HG02885 (cell line): Measurements from ENCODE around the gene MYO10.
"Not testable (repeated sequence)": the region's sequence is repeated elsewhere in the genome, so short reads cannot be mapped to it uniquely, and the experiment has no call there.

ENCODE experiments used
- ATAC-seq: cut with Tn5 transposase; IDR thresholded peaks from one replicate; pipeline ENCODE4 v1.9.1; 2021; ENCODE audit warnings: mild to moderate bottlenecking; ENCODE audit not compliant: unreplicated experiment, poor library complexity

MYO10 gene

DNA sequence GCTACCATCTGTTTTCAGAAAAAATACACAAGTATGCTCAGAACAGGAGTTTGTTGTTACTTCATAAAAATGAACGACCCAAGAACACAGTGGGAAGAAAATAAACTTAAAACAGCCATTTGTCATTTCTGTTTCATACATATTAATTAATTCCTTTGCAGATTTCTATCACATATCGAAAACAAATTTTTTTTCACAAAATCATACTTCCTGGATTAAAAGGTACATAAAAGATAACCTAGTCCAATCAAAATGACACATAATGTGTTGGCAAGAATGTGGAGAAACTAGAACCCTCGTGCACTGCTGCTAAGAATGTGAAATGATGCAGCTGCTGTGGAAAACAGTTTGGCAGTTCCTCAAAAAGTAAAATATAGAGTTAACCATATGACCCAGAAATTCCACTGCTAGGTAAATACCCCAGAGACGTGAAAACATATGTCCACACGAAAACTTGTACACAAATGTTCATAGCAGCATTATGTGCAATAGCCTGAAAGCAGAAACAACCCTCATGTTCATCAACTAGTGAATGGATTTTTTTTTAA, 46.0 kb downstream of the MYO10 start:
- ATAC-seq, result no peak

DNA sequence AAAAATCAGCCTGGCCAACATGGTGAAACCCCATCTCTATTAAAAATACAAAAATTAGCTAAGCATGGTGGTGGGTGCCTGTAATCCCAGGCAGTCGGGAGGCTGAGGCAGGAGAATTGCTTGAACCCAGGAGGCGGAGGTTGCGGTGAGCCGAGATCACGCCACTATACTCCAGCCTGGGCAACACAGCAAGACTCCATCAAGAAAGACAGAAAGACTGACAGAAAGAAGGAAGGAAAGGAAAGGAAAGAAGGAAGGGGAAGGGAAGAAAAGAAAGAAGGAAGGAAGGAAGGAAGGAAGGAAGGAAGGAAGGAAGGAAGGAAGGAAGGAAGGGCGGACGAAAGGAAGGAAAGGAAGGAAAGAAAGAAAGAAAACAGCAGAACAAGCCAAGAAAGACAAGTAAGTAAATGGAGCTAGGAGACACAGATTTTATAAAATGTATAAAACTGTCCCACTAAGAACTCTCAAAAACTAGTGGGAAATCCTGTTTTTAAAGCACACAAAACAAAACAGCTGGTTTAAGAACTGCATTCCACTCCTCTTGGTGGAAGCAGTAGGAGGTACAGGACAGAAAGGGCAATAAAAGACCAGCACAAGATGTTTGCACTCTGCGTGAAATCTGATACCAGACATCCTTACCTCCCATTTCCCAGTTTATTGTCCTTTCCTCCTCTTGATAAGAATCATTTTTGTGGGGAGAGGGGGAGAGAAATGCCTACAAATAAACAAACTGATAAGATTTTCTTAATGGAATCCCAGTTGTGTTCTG, 46.7 kb downstream of the MYO10 start:
- no peak for ATAC-seq

DNA sequence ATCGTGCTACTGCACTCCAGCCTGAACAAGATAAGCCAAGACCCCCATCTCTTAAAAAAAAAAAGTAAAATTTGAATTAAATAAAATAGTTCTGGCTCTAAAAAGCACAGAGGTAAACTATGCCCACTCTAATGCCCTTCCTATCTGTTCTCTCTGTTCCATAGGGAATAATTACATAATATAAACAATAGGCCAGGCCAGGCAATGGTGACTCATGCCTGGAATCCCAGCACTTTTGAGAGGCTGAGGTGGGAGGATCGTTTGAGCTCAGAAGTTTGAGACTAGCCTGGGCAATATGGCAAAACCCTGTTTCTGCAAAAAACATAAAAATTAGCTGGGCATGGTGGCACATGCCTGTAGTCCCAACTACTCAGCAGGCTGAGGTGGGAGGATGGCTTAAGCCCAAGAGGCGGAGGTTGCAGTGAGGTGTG, 47.4 kb downstream of the MYO10 start:
- ATAC-seq, result no peak

DNA sequence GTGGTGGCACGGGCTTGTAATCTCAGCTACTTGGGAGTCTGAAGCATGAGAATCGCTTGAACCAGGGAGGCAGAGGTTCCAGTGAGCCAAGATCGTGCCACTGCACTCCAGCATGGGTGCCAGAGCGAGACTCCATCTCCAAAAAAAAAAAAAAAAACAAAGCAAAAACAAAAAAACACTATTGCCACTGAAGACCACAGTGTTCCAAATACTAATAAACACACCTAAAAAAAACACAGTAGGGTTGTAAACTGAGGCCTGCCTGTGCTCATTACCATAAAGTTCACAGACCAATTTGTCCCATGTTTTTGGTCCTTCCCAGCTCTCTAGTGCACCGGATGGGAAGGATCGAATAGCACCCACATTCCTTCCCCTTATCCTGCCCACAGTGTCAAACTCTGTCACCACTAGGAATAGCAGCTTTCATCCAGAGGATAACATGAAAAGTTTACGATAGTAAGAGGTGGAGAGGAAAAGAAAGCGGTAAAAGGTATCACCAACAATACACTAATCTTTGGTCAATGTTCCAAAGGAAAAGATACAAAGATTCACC, 49.2 kb downstream of the MYO10 start:
- no peak for ATAC-seq

DNA sequence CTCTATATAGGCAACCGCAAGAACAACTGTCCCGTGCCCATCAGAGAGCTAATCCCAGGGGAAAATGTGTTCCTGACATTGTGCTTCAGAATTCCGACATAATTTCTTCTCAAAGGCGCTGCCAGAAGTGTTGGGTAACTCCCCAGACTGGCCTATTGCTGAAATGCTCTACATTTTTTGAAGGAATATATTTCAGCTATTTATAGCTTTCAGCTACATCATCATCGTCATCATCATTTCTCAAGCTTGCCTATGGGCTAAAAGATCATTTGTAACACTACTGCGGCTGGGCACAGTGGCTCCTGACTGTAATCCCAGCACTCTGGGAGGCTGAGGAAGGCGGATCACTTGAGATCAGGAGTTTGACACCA, 49.7 kb downstream of the MYO10 start:
- ATAC-seq, result no peak

DNA sequence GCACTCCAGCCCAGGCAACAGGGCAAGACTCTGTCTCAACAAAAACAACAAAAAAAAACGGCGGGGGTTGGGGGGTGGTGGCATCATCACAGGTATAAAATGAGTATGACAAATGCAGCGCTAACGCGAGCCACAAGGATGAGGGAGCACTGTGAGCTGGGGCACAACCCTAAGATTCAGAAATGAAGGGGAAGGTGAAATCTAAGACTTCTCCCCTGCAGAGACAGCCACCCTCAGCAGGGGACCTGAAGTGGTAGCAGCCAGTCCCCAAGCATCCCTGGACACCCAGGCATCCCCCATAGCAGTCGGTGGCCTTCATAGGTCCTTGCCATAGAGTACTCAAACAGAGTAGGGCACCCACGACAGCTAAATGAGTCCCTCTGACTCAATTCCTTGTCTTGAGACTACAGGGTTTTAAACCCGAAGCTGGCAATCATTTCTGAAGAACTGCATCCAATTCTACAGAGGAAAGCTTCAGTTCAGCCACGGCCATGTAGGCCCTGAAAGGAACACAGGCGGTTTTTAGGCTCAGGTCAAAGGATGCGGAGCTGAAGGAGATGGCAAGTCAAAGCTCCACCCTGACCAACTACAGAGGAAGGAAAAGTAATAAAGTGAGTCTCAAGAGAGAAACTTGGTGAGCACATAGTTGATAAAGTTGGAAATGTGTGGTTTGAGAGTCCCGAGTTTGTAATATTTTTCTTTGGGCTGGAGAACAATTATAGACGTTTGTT, 50.3 kb downstream of the MYO10 start:
- no peak for ATAC-seq

DNA sequence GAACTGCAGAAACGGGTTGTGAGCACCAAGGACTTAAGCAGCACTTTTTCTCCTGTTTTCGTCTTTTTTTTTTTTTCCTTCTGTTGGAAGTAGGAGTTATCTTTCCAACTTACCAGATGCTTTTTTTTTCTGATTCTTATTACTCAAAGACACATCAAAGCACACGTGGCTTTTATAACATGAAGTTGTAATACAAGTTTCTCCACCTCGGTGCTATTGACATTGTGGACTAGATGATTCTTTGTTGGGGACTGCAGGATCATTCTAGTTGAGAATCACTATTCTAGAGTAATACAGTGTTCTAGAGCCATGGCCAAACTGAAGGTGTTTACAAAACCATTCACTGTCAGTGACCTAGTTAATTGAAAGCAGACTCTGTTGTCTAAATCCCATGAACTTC, 51.5 kb downstream of the MYO10 start:
- ATAC-seq, result no peak

DNA sequence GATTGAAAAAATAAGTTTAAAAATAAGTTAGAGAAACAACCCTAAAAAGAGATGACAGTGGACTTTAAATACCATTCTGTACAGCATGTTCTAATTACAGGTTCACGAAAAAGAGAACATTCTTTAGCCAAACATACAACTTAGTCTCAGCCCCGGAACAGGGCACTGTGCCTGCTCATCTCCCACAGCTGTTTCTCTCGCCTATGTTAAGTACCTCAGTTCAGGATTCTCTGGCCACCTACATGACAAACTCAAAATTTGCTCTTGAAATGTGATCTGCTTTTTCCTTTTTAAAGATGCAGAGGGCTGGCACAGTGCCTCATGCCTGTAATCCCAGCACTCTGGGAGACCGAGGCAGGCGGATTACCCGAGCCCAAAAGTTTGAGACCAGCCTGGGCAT, 52.3 kb downstream of the MYO10 start:
- ATAC-seq, result no peak

DNA sequence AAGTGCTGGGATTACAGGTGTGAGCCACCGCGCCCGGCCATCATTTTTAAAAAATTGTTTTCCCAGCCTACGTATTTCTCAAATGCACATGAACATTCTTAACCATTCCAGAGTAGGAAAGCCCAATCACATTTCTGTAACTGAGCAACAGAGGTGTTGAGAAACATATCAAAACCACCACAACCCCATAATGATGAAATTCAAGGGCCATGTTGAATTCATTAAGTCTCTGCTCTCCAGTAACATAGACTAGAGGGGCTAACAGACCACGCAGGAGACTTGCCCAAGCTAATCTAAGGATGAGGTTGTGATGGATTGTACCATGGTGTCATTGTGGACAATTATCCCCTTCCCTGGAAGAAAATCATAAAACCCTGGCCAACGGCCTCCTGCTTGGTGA, 52.9 kb downstream of the MYO10 start:
- no peak for ATAC-seq

DNA sequence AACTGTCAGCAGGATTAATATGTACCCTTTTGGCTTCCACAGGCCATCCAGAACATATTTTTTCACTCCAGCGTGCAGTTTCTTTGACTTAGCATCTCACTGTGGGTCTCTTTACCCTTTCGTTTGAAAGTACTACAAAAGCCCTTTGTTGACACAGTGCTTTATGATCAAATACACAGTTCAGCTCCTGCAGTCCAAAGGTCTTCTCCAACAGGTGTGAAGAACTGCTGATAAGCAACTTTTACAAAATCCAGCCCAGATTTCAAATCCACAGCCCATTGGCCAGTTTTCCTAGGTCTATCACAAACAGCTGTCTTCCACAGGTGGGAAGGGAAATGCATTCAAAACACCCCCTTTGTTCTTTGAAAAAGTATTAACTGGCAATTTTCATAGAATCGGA, 54.8 kb downstream of the MYO10 start:
- no peak for ATAC-seq

DNA sequence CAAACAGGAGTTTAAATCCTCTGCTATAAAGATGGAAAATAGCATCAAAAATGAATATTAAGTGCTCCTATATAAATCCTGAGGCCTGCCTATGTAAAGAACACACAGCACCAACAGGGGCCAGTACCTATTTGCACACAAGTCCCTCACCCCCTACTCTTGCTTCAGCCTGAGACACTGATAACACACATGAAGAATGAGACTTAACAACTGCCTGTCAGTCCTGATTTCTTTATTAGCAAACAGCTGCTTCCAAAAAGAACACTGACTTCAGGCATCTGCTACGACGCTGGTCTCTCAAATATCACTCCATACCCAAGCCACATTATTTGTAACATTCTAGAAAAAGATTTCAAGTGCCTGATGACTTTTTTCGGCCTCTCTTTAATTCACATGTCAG, 55.5 kb downstream of the MYO10 start:
- ATAC-seq, result no peak

DNA sequence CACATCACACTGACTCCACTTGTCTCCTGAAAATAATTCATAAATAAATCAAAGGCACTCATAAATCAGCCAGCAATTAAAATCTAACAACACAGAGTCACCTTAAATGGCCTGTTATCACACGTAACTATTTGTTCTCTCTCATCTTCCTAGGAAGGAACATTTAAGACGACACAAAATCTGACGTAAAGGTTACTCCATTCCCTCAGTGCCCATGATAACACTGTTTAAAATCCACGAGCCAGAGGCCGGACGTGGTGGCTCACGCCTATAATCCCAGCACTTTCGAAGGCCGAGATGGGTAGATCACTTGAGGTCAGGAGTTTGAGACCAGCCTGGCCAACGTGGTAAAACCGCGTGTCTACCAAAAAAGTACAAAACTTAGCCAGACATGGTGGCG, 56.4 kb downstream of the MYO10 start:
- ATAC-seq, result no peak

DNA sequence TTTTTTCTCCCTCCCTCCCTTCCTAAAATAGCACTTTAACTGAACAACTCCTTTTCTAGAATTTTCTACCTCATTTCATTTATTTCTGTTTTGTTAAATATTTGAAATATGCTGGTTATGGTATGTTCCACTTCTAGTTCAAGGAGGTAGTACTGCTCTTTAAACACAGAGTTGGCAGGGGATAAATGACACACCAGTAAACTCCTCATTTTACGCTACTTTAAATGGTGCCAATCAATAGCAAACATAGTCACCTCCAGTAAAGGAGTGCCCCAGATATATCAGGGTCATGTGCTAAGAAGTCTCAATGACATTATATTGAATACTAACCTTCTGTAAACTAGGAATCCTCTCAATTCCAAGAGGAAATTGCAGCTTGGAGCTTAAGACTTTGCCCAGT, 56.9 kb downstream of the MYO10 start:
- no peak for ATAC-seq

DNA sequence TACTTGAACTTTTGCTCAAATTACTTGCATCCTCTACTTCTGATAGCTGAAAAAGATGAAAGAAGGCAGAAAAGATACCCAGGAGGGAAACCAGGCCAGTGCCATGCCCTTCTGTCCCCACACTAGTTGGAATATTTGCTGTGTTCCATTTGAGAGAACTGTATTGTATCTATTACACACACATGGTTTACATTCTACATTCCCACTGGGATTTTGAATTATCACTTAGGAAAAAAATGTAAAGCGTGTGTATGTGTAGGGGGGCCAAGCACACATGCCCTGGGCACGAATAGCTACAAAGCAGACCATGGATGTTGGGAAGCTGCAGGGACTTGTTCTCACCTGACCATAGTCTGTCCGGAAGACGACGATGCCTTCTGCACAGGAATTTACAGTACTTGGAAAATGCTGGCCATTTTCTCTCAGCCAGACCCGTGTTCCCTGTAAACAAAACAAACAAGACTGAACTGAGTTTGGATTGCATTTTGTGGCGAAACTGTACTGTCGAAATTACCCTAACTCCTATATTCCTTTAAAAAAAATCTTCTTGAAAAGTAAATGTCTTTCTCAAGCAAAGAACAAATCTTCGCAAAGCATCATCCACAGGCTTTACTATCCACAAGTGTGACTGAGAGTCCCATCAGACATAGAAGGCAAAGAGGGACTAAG, 58.7 kb downstream of the MYO10 start:
- ATAC-seq, result no peak

DNA sequence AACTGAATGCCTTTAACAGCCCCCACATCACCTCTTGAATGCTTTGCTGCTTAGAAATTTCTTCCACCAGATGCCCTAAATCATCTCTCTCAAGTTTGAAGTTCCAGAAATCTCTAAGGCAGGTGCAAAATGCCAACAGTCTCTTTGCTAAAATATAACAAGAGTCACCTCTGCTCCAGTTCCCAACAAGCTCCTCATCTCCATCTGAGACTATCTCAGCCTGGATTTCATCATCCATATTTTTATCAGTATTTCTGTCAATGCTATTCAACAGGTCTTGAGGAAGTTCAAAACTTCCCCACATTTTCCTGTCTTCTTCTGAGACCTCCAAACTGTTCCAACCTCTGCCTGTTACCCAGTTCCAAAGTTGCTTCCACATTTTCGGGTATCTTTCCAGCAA, 61.7 kb downstream of the MYO10 start:
- ATAC-seq, result not testable (repeated sequence)

DNA sequence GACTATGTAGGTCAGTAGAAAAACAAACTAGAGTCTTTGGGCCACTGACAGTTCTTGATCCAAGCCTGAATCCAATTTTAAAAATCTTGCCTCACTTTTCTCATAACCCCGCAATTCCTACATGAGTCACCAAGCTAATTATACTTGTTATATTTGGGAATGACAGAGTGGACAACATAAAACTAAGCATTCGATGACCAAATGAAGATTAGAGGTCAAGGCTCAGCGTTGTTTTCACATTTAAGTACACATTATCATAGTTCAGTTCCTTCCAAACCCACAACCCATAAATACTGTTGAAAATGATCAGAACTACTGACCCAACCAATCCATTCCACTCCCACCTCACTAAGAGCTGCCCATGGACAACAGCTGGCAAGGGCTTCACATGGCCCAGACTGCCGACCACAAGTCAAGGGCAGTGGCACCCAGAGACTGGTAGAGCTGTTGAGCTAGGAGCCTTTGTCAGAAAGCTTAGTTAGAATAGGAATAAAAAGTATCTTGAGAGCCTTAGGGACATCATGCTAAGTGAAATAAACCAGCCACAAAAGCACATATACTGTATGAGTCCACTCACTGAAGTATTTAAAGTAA, 64.2 kb downstream of the MYO10 start:
- ATAC-seq, result no peak

DNA sequence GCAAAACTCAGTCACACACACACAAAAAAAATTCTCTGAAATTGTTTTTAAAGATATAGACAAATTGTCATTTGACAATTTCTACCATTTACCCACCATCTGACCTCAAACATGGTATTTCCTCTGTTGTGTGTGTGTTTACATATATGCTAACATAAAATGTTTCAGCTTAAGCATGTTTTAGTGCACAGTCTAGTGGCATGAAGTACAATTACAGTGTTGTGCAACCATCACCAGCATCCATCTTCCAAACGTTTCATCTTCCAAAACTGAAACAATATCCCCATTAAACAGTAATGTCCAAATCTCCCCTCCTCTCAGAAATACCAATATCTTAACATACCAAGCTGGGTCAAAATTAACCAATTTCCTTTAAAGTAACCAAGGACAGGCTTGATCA, 65.2 kb downstream of the MYO10 start:
- no peak for ATAC-seq

DNA sequence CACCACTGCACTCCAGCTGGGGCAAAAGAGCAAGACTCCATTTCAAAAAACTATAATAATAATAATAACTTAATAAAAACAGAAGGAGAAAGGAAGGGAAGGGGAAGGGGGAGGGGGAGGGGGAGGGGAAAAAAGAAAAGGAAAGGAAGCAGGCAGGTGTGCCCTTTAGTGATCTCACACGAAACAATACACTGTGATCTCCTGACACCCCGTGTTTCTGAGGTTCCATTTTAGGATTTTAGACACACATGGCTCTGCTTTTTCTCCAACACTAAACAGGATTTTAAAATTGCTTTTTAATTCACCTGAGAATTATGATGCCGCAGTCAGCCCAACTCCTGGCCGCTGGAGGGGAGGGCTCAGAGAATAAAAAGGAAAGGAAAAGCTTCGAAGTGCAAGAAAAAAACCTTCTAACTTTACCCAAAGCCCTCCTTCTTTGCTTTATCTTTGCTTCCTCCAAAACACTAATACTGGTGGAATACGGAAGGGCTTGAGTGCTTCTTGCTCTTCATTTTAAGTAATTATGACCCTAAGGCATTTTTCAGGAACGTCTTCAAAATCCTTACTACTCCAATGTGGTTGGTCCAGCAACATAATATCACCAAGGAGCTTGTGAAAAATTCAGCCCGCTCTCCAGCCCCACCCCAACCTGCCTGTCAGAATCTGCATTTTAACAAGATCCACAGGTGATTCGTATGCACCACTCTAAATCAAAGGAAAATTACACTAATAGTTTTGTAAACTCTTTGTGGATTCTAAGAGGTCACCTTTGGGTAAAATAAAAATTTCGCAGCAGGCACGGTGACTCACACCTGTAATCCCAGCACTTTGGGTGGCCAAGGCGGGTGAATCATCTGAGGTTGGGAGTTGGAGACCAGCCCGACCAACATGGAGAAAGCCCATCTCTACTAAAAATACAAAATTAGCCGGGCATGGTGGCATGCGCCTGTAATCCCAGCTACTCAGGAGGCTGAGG, 66.0 kb downstream of the MYO10 start:
- no peak for ATAC-seq

DNA sequence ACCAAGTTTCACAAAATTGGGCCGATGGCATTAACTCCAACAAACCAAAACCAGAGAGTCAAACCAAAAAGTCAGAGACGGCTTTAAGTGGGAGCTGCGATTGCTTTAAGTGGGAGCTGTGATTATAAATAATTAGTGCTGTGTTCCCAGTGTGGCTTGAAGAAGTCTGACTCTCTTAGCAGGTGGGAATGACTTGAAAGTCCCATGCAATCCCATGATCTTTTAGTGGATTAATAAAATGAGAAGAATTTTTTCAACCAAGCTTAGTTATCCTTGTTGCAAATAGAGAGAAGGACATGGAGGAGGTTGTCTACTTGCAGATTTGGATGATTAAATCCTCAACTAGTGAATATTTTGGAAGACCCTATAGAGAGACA, 68.5 kb downstream of the MYO10 start:
- no peak for ATAC-seq
